Measurements from ENCODE around the gene HOOK1.
"Not testable (repeated sequence)": the region's sequence is repeated elsewhere in the genome, so short reads cannot be mapped to it uniquely, and the experiment has no call there.

- TF ChIP-seq CTCF (IDR thresholded peaks at IDR 0.05; ENCODE audit: low read depth, low read length); MAX (IDR thresholded peaks at IDR 0.05; ENCODE audit: low read depth, low read length); POLR2A (IDR thresholded peaks at IDR 0.05; ENCODE audit: extremely low read depth, insufficient read length): not testable (repeated sequence)
These were observed 100.1 kb downstream of the HOOK1 start for GRCh38 chr1:59914791-59915286.
